Activated CD8-positive, alpha-beta memory T cell treated with anti-CD3 and anti-CD28 coated beads, Interleukin-2, amount 10 ng/mL, durations not matched to agents 7 days and 5 days (primary cell): ENCODE results near the gene SAMD13. TPM values are rescaled to one million over a fixed set of nuclear protein-coding genes. Genes with fewer than 3 reads are reported as not detected.

Experiments
- ATAC-seq: fragments of 150-1000 bp; cut with Tn5 transposase; one replicate; pipeline ENCODE4 v1.10.0; 2021; ENCODE audit warnings: moderate library complexity
- CTCF ChIA-PET: fragments of 350-600 bp; sonication (Branson Sonifier 250); formaldehyde crosslinking; loops from one replicate; lab custom pipeline; 2021; ENCODE audit warnings: antibody characterized with exemption; lab: Charles Lee
- DNase-seq: peaks from one replicate; pipeline ENCODE4 v3.0.0-alpha.2; 2020
- H3K27ac Mint-ChIP-seq: one replicate; pipeline ENCODE4 v1.8.0; 2021; ENCODE audit warnings: mild to moderate bottlenecking, mixed read lengths
- H3K27me3 Mint-ChIP-seq: one replicate; pipeline ENCODE4 v1.8.0; 2021; ENCODE audit warnings: mixed read lengths
- H3K36me3 Mint-ChIP-seq: one replicate; pipeline ENCODE4 v1.8.0; 2021; ENCODE audit warnings: mild to moderate bottlenecking, mixed read lengths
- H3K4me1 Mint-ChIP-seq: one replicate; pipeline ENCODE4 v1.8.0; 2021; ENCODE audit warnings: mixed read lengths
- H3K4me3 Mint-ChIP-seq: one replicate; pipeline ENCODE4 v1.8.0; 2021; ENCODE audit warnings: mild to moderate bottlenecking, moderate library complexity, mixed read lengths
- H3K9me3 Mint-ChIP-seq: one replicate; pipeline ENCODE4 v1.8.0; 2022; ENCODE audit warnings: low read depth, mixed read lengths
- total RNA-seq, 2 experiments: library from RNA; stranded (reverse); gene quantifications; one replicate each; pipeline ENCODE4 v1.2.3, GENCODE V29; 2021

Gene SAMD13
- total RNA-seq, 2 experiments from 2014 or later: 0.73 to 0.82 TPM

DNA sequence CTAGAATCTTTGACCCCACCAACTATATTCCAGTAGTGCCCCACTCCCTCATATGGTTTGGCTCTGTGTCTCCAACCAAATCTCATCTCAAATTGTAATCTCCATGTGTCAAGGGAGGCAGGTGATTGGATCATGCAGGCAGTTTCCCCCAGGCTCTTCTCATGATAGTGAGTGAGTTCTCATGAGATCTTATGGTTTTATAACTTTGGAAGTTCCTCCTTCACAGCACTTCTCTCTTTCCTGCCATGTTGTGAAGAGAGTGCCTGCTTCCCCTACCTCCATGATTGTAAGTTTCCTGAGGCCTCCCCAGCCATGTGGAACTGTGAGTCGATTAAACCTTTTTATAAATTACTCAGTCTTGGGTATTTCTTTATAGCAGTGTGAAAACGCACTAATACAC, 7.7 kb upstream of the SAMD13 start:
- ATAC-seq (no peak), DNase-seq (no peak)
- Mint-ChIP-seq H3K27me3 (peaks cover 4% of the 10 kb centered on the region), H3K27ac (no peak overlapping the region), H3K9me3 (peaks cover 3% of the 10 kb centered on the region), H3K4me1 (peaks cover 6% of the 10 kb centered on the region), H3K36me3 (peaks cover 8% of the 10 kb centered on the region), H3K4me3 (no peak overlapping the region)
- CTCF ChIA-PET: no interaction called here

GRCh38 chr1:84294751-84295150, 6.8 kb upstream of the SAMD13 start:
- peaks cover 12% of the 10 kb centered on the region for H3K4me1 Mint-ChIP-seq
- CTCF ChIA-PET: no interaction called here
- H3K4me3 Mint-ChIP-seq: no peak overlapping the region
- H3K36me3 Mint-ChIP-seq: peaks cover 7% of the 10 kb centered on the region
- ATAC-seq: no peak
- peaks cover 2% of the 10 kb centered on the region for H3K9me3 Mint-ChIP-seq
- no peak overlapping the region for H3K27ac Mint-ChIP-seq
- H3K27me3 Mint-ChIP-seq: peaks cover 4% of the 10 kb centered on the region
- no peak for DNase-seq

GRCh38 chr1:84297546-84298244, 3.8 kb upstream of the SAMD13 start:
- peak overlapping the region; percentile 67 for H3K27ac Mint-ChIP-seq

DNA sequence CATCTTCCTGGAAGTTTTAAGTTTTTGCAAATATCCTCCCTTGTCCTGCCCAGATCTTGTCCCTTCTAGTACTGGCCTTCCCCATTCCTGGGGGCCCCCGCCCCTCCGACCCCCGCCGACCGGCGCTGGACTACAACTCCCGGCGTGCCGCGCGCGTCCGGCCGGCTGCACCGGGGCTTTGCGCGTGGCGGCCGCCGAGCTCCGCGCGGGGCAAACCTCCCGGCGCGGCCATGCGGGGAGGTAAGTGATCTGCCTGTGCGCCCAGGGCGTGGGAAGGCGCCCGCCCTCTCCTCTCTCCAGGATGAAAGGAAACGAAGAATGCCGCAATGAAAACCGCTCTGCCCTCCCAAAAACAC, 3.2 kb upstream of the SAMD13 start:
- H3K27ac Mint-ChIP-seq: peak overlapping the region; percentile 77

More at GRCh38 chr1:84297546-84298244, 3.8 kb upstream of the SAMD13 start:
- DNase-seq (no peak), ATAC-seq (no peak)
- Mint-ChIP-seq H3K4me3 (peak overlapping the region; percentile 85), H3K9me3 (peaks cover 2% of the 10 kb centered on the region), H3K4me1 (peaks cover 34% of the 10 kb centered on the region), H3K27me3 (no peaks in the 10 kb centered on the region), H3K36me3 (peaks cover 7% of the 10 kb centered on the region)
- CTCF ChIA-PET: interaction anchor here (0.9 to 1.5 kb wide), 2 partner anchors 9 to 45 kb away, joined by 3 to 6 read pairs; no protein-coding TSS in a partner anchor

DNA sequence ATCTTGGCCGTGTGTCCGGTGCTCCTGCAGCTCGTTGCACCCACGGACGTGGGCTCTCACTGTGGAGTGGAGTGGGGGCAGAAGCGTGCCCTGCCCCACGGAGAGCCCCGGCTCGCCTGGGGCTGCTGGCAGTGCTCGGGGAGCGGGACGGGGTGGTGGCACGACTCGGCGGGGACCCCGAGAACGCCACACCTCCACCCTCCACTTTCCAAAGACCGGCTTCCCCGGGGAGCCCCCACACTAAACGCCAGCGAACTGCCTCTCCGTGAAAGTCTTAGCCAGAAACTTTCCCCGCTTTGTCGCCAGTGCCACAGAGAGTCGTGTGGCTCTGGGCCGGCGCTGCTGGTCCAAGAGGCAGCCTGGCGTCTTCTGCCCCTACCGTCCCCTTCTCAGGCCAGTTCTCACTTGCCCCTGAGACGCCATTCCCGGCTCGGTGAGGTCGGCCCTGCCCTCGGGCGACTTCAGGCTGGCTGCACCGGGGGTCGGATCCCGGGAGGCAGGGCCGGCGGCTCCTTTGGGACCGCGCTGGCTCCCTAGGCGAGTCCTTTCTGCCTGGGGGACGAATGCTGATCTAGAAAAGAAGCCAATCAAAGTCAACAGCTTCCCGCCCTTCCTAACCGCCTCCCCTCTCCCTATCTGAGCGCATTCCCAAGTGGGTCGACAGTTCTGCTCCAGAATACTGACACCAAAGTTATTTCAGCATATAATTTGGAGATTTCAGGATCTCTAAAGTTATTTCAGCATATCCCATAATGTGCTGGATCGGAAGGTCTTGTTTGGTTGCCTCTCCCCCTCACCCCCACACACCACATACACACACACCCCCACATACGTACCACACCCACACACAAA, 2.6 kb upstream of the SAMD13 start:
- peak; percentile 54 for DNase-seq
- Mint-ChIP-seq H3K27ac (peak overlapping the region; percentile 77), H3K36me3 (peaks cover 7% of the 10 kb centered on the region), H3K4me1 (peaks cover 42% of the 10 kb centered on the region), H3K27me3 (no peaks in the 10 kb centered on the region), H3K4me3 (peak overlapping the region; percentile 85), H3K9me3 (peaks cover 2% of the 10 kb centered on the region)
- ATAC-seq: peak; percentile 60
- CTCF ChIA-PET: interaction anchor here (0.9 to 1.5 kb wide), 3 partner anchors 10 to 158 kb away, joined by 3 to 6 read pairs (median 3); no protein-coding TSS in a partner anchor

More for the DNA sequence above, 3.2 kb upstream of the SAMD13 start:
- CTCF ChIA-PET: interaction anchor here (0.9 to 1.5 kb wide), 3 partner anchors 9 to 157 kb away, joined by 3 to 6 read pairs (median 3); no protein-coding TSS in a partner anchor
- Mint-ChIP-seq H3K4me3 (peak overlapping the region; percentile 85), H3K9me3 (peaks cover 2% of the 10 kb centered on the region), H3K36me3 (peaks cover 7% of the 10 kb centered on the region), H3K4me1 (peaks cover 40% of the 10 kb centered on the region), H3K27me3 (no peaks in the 10 kb centered on the region)
- DNase-seq (peak; percentile 61), ATAC-seq (peak; percentile 87)

DNA sequence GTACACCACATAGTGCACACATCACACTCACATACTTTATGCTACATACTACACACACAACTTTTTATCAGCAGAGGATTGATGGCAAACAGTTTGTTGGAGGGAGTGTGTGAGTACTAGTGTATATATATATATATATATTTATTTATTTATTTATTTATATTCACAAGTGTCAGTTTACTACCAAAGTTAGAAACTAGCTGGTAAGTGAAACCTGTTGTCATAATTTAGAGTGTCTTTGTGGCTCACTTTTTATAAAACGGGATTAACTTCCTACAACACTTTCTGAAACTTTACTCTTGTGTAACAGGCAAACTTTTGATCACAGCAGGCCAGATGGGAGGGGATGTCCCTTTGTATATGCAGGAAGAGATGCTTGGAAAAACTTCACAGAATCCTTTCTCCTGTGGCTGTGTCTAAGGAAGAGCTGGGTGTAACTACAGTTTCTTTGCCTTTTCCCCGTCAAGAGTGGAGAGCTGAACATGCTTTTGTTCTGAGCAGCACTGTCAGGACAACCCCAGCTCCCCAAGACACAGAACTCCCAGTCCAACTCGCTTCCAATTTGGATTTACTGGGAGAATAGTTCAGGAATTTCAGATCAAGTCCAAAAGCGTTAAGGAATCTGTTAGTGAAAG, 1.9 kb upstream of the SAMD13 start:
- CTCF ChIA-PET: interaction anchor here (1.3 kb wide), 1 partner anchor 158 kb away, joined by 3 read pairs; no protein-coding TSS in a partner anchor
- peaks cover 2% of the 10 kb centered on the region for H3K9me3 Mint-ChIP-seq
- H3K36me3 Mint-ChIP-seq: peaks cover 4% of the 10 kb centered on the region
- no peak for DNase-seq
- ATAC-seq: no peak
- H3K27ac Mint-ChIP-seq: peak overlapping the region; percentile 53
- H3K27me3 Mint-ChIP-seq: no peaks in the 10 kb centered on the region
- peaks cover 44% of the 10 kb centered on the region for H3K4me1 Mint-ChIP-seq
- peak overlapping the region; percentile 85 for H3K4me3 Mint-ChIP-seq

DNA sequence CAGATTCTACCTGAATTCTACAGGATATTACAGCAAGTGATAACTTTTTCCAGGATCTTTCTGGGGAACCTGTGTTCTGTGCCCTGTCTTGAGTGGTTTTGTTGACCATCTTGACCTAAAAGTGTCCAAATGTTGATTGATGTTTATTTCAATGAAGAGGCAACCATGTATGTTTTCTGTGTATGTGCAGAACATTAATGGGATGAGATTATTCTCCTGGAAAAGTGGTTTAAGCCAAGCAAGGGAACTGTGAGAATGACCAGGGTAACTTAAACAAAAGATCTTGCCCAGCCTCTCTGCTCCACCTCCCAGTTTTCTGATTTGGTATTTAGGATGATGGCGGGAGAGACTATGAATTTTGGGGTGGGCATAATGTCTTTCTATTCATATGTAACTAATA, 1.0 kb upstream of the SAMD13 start:
- no peak overlapping the region for H3K4me3 Mint-ChIP-seq
- DNase-seq (no peak), ATAC-seq (no peak)
- no peak overlapping the region for H3K27ac Mint-ChIP-seq
- no peaks in the 10 kb centered on the region for H3K27me3 Mint-ChIP-seq
- H3K9me3 Mint-ChIP-seq: peaks cover 2% of the 10 kb centered on the region
- peaks cover 47% of the 10 kb centered on the region for H3K4me1 Mint-ChIP-seq
- CTCF ChIA-PET: interaction anchor here (1.6 kb wide), 1 partner anchor 134 kb away, joined by 4 read pairs; no protein-coding TSS in a partner anchor
- H3K36me3 Mint-ChIP-seq: peaks cover 1% of the 10 kb centered on the region

DNA sequence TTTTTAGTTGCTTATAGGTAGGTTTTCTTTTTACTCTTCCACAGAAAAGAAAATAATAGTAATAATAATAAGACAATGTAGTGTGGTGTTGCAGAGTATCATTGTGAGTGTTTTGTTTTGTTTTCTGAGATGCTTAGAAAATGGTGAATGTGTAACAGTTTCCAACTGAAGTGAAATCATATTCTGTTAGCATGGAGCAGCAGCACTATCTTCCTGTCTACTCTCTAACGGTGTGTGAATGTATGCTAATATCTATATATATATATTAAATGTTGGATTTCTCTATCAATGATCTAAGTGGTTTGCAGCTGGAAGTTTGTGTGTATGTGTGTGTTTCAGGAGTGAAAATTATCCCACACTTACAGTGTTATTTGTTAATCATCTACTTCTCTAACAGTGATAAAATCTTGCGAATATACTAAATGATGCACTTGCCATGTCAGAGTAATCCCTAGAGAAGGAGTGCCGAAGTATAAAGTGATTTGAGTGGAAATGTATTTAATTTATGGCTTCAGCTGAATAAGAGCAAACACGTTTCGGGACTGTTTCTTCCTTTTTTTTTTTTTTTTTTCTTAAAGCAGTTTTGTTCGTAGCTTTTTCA, 377 bp downstream of the SAMD13 start:
- CTCF ChIA-PET: interaction anchor here (0.7 to 1.7 kb wide), 5 partner anchors 9 to 158 kb away, joined by 3 to 6 read pairs (median 3); partner anchors contain the start of gene PRKACB
- H3K27me3 Mint-ChIP-seq: no peaks in the 10 kb centered on the region
- no peak overlapping the region for H3K27ac Mint-ChIP-seq
- peaks cover 3% of the 10 kb centered on the region for H3K9me3 Mint-ChIP-seq
- H3K4me3 Mint-ChIP-seq: peak overlapping the region; percentile 72
- DNase-seq (no peak), ATAC-seq (no peak)
- H3K4me1 Mint-ChIP-seq: peaks cover 47% of the 10 kb centered on the region
- peaks cover 1% of the 10 kb centered on the region for H3K36me3 Mint-ChIP-seq

DNA sequence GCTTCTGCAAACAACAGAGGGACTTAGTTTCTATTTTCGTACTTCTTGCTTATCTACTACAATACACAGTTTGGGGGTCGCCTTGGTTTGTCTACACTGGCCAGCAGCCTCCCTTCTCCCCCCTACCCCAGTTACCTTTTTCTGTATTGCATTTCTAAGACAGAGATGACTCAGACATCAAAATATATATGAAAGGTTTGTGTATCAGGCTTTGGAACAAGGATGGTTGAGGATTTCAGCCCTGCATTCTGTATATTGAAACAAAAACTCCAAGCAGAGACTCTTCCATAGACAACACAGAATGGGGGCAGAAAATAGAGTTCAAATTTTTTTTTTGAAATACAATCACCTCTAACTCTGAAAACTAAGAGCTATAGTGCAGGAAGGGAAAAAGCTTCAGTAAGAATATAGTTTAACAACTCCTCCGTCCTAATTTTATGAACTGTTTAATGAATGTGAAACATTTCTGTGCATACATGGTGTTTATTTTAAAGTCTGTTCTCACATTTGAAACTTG, 1.9 kb downstream of the SAMD13 start:
- peaks cover 5% of the 10 kb centered on the region for H3K36me3 Mint-ChIP-seq
- peaks cover 2% of the 10 kb centered on the region for H3K9me3 Mint-ChIP-seq
- peak overlapping the region; percentile 49 for H3K27ac Mint-ChIP-seq
- H3K4me1 Mint-ChIP-seq: peaks cover 40% of the 10 kb centered on the region
- no peaks in the 10 kb centered on the region for H3K27me3 Mint-ChIP-seq
- ATAC-seq: no peak
- peak overlapping the region; percentile 72 for H3K4me3 Mint-ChIP-seq
- no peak for DNase-seq
- CTCF ChIA-PET: interaction anchor here (1.3 to 1.8 kb wide), 3 partner anchors 18 to 159 kb away, joined by 3 to 6 read pairs (median 5); partner anchors contain the start of gene PRKACB

DNA sequence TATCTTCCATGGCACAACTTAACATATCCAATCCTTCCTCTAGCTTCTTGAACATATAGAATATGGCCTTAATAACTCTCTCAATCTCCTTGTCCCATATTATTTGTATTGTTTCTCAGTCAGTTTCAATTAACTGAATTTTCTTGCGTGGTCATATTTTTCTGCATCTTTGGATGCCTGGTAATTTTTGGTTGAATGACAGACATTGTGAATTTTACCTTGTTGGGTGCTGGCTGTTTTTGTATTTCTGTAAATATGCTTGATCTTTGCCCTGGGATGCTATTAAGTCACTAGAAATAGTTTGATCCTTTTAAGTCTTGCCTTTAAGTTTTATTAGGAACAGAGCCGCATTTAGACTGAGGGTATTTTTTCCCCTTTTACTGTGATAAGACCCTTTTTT, 5.9 kb downstream of the SAMD13 start:
- Mint-ChIP-seq H3K9me3 (peaks cover 2% of the 10 kb centered on the region), H3K27me3 (peaks cover 2% of the 10 kb centered on the region), H3K27ac (no peak overlapping the region), H3K4me1 (peaks cover 15% of the 10 kb centered on the region), H3K4me3 (no peak overlapping the region), H3K36me3 (peaks cover 5% of the 10 kb centered on the region)
- CTCF ChIA-PET: no interaction called here
- no peak for ATAC-seq
- no peak for DNase-seq

DNA sequence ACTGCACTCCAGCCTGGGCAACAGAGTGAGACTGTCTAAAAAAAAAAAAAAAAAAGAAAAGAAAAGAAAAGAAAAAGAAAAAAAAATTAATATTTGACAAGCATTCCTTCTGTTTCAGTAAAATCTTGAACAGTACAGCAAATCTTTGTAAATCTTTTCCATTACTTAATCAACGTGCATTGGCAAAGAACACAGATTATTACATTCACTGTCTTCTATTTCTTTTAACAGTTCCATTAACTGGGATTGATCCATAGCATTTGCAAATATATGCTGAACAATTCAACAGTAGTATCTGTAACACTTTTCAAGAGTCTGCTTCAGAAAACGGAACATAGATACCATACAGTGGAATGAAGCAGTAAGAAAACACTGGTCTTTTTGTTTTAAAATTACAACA, 9.8 kb downstream of the SAMD13 start:
- CTCF ChIA-PET: interaction anchor here (1.5 kb wide), 1 partner anchor 17 kb away, joined by 3 read pairs; no protein-coding TSS in a partner anchor
- peaks cover 2% of the 10 kb centered on the region for H3K9me3 Mint-ChIP-seq
- ATAC-seq (no peak), DNase-seq (no peak)
- peaks cover 1% of the 10 kb centered on the region for H3K4me1 Mint-ChIP-seq
- no peak overlapping the region for H3K27ac Mint-ChIP-seq
- peaks cover 5% of the 10 kb centered on the region for H3K36me3 Mint-ChIP-seq
- H3K4me3 Mint-ChIP-seq: no peak overlapping the region
- peaks cover 2% of the 10 kb centered on the region for H3K27me3 Mint-ChIP-seq

- Mint-ChIP-seq H3K27ac (no peak overlapping the region), H3K4me1 (peaks cover 6% of the 10 kb centered on the region), H3K4me3 (no peak overlapping the region), H3K36me3 (peaks cover 2% of the 10 kb centered on the region), H3K27me3 (no peaks in the 10 kb centered on the region), H3K9me3 (no peaks in the 10 kb centered on the region)
- ATAC-seq: no peak
- CTCF ChIA-PET: no interaction called here
- DNase-seq: no peak
Observed at GRCh38 chr1:84319662-84320061, 18.2 kb downstream of the SAMD13 start.
